GM12875 (cell line): ENCODE data around the gene MIB1.

Experiments used
- H3K4me3 ChIP-seq: one replicate; pipeline ENCODE4 v1.5.1; 2011; ENCODE audit warnings: low read depth, low read length, control low read depth
- TF ChIP-seq, protein P1 (sequence below): IDR thresholded peaks from 2 replicates; pipeline ENCODE4 v1.5.1; 2011; ENCODE audit warnings: low read depth, mild to moderate bottlenecking, control low read depth, inconsistent platforms, low read length, moderate library complexity, borderline replicate concordance; ENCODE audit not compliant: insufficient read depth

The MIB1 gene

GRCh38 chr18:21868770-21869169, 128.2 kb downstream of the MIB1 start:
- TF ChIP-seq, protein P1, sequence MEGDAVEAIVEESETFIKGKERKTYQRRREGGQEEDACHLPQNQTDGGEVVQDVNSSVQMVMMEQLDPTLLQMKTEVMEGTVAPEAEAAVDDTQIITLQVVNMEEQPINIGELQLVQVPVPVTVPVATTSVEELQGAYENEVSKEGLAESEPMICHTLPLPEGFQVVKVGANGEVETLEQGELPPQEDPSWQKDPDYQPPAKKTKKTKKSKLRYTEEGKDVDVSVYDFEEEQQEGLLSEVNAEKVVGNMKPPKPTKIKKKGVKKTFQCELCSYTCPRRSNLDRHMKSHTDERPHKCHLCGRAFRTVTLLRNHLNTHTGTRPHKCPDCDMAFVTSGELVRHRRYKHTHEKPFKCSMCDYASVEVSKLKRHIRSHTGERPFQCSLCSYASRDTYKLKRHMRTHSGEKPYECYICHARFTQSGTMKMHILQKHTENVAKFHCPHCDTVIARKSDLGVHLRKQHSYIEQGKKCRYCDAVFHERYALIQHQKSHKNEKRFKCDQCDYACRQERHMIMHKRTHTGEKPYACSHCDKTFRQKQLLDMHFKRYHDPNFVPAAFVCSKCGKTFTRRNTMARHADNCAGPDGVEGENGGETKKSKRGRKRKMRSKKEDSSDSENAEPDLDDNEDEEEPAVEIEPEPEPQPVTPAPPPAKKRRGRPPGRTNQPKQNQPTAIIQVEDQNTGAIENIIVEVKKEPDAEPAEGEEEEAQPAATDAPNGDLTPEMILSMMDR, result no peak

DNA sequence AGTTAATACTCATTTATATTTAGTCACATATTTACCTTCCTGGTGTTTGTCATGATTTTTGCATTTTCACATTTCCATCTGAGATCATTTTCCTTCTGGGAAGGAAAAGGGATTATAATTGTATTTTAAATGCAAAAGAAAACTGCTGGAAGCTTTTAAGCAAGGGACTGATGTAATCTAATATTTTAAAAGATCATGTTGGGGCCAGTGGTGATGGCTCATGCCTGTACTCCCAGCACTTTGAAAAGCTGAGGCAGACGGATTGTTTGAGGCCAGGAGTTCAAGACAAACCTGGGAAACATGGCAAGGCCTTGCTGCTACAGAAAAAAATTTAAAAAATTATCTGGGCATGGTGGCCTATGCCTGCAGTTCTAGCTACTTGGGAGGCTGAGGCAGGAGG, 149.0 kb downstream of the MIB1 start:
- TF ChIP-seq, protein P1, result no peak
- no peak overlapping the region for H3K4me3 ChIP-seq

More at GRCh38 chr18:21868770-21869169, 128.2 kb downstream of the MIB1 start:
- H3K4me3 ChIP-seq, result no peak overlapping the region

DNA sequence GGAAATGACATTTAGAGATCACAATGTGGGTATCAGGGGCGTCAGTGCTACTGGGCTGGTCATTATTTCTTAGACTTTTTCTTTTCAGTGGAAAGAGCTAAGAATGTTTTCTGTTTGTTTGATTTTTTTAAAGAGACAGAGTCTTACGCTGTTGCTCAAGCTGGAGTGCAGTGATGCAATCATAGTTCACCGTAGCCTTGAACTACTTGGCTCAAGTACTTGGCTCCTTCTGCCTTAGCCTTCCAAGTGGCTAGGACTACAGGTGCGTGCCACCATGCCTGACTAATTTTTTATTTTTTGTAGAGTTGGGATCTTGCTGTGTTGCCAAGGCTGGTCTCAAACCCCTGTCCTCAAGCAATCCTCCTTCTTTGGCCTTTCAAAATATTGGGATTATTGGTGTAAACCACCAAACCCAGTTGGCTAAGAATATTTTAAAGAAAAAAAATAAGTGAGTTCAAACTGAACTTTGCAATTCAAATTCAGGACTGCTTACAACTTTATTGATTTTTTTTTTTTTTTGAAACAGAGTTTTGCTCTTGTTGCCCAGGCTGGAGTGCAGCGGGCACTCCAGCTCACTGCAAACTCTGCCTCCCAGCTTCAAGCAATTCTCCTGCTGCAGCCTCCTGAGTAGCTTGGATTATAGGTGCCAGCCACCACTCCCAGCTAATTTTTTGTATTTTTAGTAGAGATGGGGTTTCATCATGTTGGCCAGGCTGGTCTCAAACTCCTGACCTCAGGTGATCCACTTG, 154.2 kb downstream of the MIB1 start:
- TF ChIP-seq, protein P1, result no peak

GRCh38 chr18:21896732-21897336, 156.2 kb downstream of the MIB1 start:
- no peak overlapping the region for H3K4me3 ChIP-seq
- TF ChIP-seq, protein P1, result no peak

More for the DNA sequence above, 154.2 kb downstream of the MIB1 start:
- no peak overlapping the region for H3K4me3 ChIP-seq

GRCh38 chr18:21897811-21898210, 157.2 kb downstream of the MIB1 start:
- TF ChIP-seq, protein P1, result peak; percentile 75
- no peak overlapping the region for H3K4me3 ChIP-seq

DNA sequence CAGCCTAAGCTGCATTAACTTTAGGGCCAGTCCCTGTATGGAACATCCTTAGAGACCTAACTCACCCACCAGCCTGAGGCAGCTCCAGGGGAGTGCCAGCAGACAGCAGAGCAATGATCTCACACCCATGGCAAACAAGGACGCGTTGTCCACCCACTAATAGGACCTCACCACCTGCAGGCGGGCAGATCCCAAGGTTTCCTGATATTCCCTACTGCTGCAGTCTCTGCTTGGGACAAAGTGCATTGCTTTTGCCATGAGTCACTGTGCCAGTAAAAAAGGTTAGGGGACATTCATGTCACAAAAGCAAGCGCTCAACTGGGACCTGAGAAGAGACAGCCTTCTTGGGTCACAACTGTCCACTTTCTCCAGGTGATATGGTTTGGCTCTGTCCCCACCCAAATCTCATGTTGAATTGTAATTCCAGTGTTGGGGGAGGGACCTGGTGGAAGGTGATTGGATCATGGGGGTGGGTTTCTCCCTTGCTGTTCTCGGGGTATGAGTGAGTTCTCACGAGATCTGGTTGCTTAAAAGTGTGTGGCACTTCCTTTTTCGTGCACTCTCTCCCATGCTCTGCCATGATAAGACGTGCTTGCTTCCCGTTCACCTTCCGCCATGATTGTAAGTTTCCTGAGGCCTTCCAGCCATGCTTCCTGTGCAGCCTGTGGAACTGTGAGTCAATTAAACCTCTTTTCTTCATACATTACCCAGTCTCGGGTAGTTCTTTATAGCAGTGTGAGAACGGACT, 160.2 kb downstream of the MIB1 start:
- no peak overlapping the region for H3K4me3 ChIP-seq
- TF ChIP-seq, protein P1, result no peak

DNA sequence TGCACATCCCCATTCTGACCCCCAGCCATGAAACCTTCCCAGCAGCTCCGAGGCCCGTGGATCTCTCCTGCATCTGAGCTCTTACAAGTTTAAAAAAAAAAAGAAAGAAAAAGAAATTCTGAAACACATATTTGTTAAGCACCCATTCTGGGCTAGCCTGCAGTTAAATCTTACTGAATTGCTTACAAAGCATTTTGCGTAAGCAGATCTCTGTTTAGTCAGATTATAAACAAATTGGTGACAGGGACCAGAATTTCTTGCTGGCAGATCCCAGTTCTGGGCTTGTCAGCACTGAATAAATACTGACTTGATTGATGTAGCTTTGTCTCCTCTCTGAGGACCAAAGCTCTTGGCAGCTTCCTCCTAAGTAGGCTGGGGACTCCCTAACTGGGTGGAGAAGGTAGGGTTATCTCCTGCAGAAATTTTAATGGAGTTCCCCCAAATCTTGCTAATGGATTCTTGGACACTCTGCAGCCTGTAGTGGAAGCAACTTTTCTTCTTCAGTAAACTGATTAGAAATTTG, 160.9 kb downstream of the MIB1 start:
- H3K4me3 ChIP-seq, result no peak overlapping the region
- TF ChIP-seq, protein P1, result no peak
